HG02610 (cell line): ENCODE results near the gene PARP6.

ENCODE experiments used
- ATAC-seq: cut with Tn5 transposase; IDR thresholded peaks from one replicate; pipeline ENCODE4 v1.9.1; 2021; ENCODE audit warnings: mild to moderate bottlenecking, moderate library complexity; ENCODE audit not compliant: unreplicated experiment

Gene PARP6

DNA sequence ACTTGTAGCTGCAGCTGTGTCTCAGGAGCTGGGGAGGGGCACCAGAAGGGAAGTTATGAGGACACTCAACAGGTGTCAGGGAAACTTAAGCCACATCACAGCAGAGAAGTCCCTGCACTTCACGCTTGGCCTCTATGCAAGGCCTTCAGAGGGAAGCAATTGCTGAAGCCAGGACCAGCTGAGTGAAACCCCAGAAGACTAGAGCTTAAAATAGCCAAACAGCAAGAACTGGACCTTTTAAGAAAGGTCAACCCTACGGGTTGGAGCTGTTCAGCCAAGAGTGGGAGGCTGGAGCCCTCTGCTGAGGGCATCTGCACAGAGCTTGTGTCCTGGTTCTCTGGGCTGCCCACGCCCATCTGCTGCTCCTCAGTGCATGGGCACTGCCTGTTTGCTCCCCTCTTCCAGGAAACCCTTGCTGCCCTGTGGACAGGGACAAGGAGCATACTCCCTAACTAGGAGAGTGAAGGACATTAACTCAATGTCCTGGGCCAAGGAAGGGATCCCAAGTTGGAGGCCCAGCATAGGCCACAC, 70.9 kb downstream of the PARP6 start:
- no peak for ATAC-seq

GRCh38 chr15:72200395-72201237, 71.7 kb downstream of the PARP6 start:
- no peak for ATAC-seq

DNA sequence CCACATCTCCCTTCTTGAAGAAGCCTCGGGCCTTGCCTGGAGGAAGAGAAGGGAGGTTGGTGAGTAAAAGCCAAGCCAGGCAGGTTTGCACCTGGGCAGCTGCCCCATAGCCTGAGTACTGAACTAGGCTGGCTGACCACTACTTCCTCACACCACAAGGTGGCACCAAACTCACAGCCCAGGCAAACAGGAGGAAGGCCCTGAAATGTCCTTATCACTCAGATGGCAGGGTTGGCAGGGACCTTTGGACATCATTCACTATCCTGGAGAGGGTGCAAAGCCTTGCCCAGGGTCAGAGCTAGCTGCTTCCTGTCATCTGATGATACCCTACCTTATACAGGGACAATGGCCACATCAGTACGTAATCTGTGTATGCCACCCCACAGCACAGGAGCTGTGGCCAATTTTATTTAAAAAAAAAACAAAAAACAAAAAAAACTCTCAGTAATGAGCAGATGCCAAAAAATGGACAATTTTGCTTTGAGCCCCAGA, 72.6 kb downstream of the PARP6 start:
- no peak for ATAC-seq

- ATAC-seq: no peak
Measured at GRCh38 chr15:72199205-72199515, 73.2 kb downstream of the PARP6 start.

- ATAC-seq: no peak
Measured at GRCh38 chr15:72198356-72199204, 73.8 kb downstream of the PARP6 start.

DNA sequence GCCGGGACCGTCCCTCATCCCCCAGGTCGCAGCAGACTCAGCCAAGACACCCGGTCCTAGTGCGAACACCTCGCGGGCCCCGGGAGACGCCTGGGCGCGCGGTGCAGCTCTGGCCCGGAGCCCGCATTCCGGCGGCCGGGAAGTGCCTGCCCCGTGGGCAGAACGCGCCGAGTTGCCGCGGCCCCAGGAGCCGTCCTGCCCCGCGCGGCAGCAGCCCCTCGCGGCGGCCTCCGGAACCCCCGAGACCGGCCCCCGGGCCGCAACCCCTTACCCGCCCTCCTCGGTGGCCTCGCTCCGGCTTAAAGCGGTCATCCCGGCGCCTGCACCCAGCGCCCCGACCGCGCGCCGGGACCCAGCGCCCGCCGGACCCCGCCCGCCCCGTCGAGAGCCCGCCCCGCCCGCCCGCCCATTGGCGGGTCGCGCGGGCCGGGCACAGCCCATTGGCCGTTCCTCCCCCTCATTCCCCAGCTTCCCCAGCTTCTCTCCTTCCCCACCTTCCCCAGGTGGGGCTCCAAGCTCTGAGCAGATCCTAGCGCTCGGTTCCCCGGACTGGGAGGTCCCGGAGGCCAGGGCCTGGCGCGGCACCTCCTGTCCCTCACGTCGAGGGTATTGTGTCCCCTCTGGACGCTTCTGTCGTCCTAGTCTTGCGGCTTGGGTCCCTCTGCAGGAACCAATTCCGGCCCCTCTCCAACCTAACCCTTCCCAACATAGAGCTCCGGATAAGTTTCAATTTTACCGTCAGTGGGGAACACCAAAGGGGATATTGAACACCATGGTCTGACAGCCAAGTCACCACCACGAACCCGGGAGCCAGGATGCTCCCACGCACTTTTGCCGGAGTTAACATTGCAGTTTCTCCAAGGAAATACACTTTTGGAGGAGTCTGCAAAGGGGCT, 74.6 kb downstream of the PARP6 start, which contains the start of gene GRAMD2A:
Gene GRAMD2A (minus strand): TSS at position 328 of the 896 bp plus-strand sequence.
- peak; percentile 33 for ATAC-seq

DNA sequence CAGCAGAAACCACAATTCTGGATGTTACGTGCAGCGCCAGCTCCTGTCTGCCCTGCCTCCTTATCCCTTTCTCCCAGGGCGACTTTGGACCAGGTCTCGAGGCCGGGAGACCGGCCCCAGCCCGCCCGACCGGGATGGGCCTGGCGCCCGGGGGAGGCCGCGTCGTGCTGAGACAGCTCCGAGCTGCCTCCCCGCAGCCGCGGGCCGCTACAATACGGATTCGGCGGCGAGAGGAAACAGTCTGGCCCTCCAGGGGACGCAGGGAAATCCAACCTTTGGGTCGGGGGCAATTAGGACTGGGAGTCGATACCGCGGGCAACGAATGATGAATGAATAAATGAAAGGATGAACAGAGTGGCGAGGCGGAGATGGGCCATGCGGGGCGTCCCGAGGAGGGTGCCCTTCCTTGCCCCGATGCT, 75.3 kb downstream of the PARP6 start:
- ATAC-seq: peak; percentile 16

DNA sequence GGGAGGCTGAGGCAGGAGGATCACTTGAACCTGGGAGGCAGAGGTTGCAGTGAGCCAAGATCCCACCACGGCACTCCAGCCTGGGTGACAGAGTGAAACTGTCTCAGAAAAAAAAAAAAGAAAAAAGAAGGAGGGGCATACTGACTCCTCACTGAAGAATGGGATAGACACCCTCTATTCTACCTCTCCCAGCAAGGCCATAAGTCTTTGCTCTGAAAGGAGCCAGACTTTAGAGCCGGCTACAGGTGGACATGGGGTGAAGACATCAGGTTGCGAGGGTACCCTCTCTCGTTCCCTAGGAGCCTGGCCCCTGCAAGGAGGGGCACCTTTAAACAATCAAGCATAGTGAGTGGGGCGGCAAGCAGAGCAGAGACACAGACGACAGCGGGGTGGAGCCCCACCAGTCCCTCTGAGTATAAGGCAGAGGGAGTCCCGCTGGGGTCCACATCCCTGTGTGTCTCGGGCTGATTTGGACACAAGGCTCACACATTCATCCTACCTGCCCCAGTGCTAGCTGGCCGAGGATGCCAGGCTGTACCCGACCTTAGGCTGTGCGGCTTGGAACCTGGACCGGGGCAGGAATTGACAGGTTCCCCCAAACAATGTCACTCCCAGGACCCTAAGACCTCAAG, 75.8 kb downstream of the PARP6 start:
- no peak for ATAC-seq

DNA sequence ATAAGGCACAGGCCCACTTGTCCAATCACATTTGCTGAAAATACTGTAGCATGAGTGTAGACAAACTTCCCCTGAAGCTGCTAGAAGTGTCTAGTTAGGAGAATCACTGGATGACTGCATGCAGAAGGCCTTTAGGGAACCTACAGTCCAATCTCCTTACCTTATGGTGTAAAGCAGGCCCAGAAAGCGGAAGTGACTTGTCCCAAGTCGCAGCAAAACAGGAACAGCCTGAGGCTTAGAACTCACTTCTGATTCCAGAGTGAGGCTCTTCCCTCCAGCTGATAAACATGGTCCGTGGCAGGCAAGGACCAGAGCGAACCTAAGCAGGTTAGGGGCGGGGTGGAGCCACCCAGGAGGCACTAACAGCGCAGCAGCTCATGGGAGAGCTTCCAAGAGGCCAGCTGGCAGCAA, 77.2 kb downstream of the PARP6 start:
- no peak for ATAC-seq

DNA sequence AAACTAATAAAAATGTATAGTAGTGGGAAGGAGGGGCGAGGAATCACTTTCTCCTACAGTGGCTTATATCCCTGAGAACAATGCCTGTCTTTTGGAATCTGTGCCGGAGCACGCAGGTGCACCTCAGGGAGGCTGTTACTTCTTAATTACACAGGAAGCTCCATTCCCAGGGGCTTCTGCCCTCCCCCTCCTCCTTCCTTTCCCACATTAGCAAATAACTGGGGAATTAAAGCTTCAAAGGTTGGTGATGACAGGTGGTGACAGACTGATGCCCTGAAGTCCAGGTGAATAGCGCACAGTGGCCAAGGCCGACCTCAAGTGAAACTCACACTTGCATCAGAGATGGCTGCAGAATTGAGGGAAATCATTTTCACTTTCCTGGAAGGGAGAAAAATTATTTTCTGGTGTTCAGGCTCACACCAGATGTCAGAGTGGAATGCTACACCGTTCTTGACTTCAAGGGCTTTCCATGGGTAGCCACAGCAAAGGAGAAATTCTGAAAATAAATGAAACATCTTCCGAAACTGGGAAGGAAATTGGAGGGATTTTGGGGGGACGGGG, 78.4 kb downstream of the PARP6 start:
- ATAC-seq: no peak

- no peak for ATAC-seq
Measured at GRCh38 chr15:72192416-72192815, 79.9 kb downstream of the PARP6 start.
